Fibroblast of the aortic adventitia (primary cell): ENCODE data around the gene MGAT5. TPM values are rescaled to one million over a fixed set of nuclear protein-coding genes. Genes with fewer than 3 reads are reported as not detected.

Experiments used
- DNase-seq: peaks from one replicate; pipeline ENCODE4 v3.0.0-alpha.2; 2010; ENCODE audit warnings: low read depth
- H3K4me3 ChIP-seq: 2 replicates; pipeline ENCODE4 v1.5.1; 2011; ENCODE audit warnings: low read depth, mild to moderate bottlenecking, control low read depth, low read length, moderate library complexity
- CTCF ChIP-seq: IDR thresholded peaks from 2 replicates; pipeline ENCODE4 v1.5.1; 2011; ENCODE audit warnings: mild to moderate bottlenecking, low read length, control low read depth, inconsistent platforms; ENCODE audit not compliant: insufficient read depth
- total RNA-seq: library from RNA; depleted of rRNA; stranded (reverse); fragments of >200 nt; gene quantifications from 2 replicates; pipeline ENCODE4 v1.2.3, GENCODE V29; 2012; ENCODE audit warnings: low replicate concordance

The MGAT5 gene
- total RNA-seq, 1 donor = 46.5 TPM

- H3K4me3 ChIP-seq = no peak overlapping the region
- no peak for DNase-seq
- TF ChIP-seq CTCF = no peak
Observed at GRCh38 chr2:134457353-134457752, 203.5 kb downstream of the MGAT5 start.

GRCh38 chr2:134457765-134458472 is 204.0 kb downstream of the MGAT5 start:
- no peak overlapping the region for H3K4me3 ChIP-seq
- TF ChIP-seq CTCF = no peak

GRCh38 chr2:134458473-134458853 is 204.6 kb downstream of the MGAT5 start:
- DNase-seq = no peak
- H3K4me3 ChIP-seq = no peak overlapping the region
- no peak for TF ChIP-seq CTCF

More at GRCh38 chr2:134457765-134458472, 204.0 kb downstream of the MGAT5 start:
- no peak for DNase-seq

- DNase-seq = no peak
- H3K4me3 ChIP-seq = no peak overlapping the region
- no peak for TF ChIP-seq CTCF
Observed at GRCh38 chr2:134458950-134459349, 205.1 kb downstream of the MGAT5 start.

- H3K4me3 ChIP-seq = no peak overlapping the region
- no peak for DNase-seq
- TF ChIP-seq CTCF = no peak
Observed at GRCh38 chr2:134459706-134460406, 206.0 kb downstream of the MGAT5 start.

GRCh38 chr2:134460583-134460998 is 206.7 kb downstream of the MGAT5 start:
- H3K4me3 ChIP-seq = no peak overlapping the region
- peak; percentile 64 for DNase-seq
- peak; percentile 77 for TF ChIP-seq CTCF
